Peyer's patch (tissue), 4 donors: Measurements from ENCODE around the gene CYTH3.

ENCODE experiments used
- CTCF ChIP-seq, 6 experiments: fragments of 450-650 bp in 4 of 6; fragments of 200-600 bp in 2 of 6; sonication (generic) in 1 of 6; IDR thresholded peaks; one replicate each; pipeline ENCODE4 v1.5.1; 2017 to 2019; ENCODE audit warnings: antibody characterized with exemption in 6 of 6, mild to moderate bottlenecking in 3 of 6, moderate library complexity in 1 of 6
- POLR2A ChIP-seq, 2 donors: fragments of 450-650 bp; IDR thresholded peaks; one replicate each; pipeline ENCODE4 v1.5.1; 2017; ENCODE audit warnings: antibody characterized with exemption in 2 of 2, mild to moderate bottlenecking in 2 of 2, moderate library complexity in 2 of 2

- TF ChIP-seq POLR2A (IDR thresholded peaks at IDR 0.05): no peak
- no peak for TF ChIP-seq CTCF (IDR thresholded peaks at IDR 0.05)
Measured at GRCh38 chr7:6259257-6259656, 13.2 kb downstream of the CYTH3 start.
